VCaP (cell line): ENCODE results near the gene TAF3.

Source experiments
- H3K27ac ChIP-seq: fragments of 450-650 bp; 2 replicates; pipeline ENCODE4 v1.5.1; 2017
- CTCF ChIP-seq: fragments of 450-650 bp; conservative IDR thresholded peaks from 2 replicates; pipeline ENCODE4 v1.5.1; 2017; ENCODE audit warnings: mild to moderate bottlenecking, moderate library complexity

Gene TAF3

GRCh38 chr10:7984896-7985295, 166.6 kb downstream of the TAF3 start:
- no peak overlapping the region for H3K27ac ChIP-seq
- TF ChIP-seq CTCF, result no peak

- H3K27ac ChIP-seq, result no peak overlapping the region
- TF ChIP-seq CTCF, result no peak
These were observed 168.5 kb downstream of the TAF3 start for GRCh38 chr10:7986851-7987250.

GRCh38 chr10:7988989-7989388, 170.7 kb downstream of the TAF3 start:
- H3K27ac ChIP-seq, result no peak overlapping the region
- no peak for TF ChIP-seq CTCF

- H3K27ac ChIP-seq, result no peak overlapping the region
- no peak for TF ChIP-seq CTCF
These were observed 180.5 kb downstream of the TAF3 start for GRCh38 chr10:7998831-7999230.

- no peak for TF ChIP-seq CTCF
These were observed 186.2 kb downstream of the TAF3 start for GRCh38 chr10:8004469-8005000.

GRCh38 chr10:8006274-8006999, 188.1 kb downstream of the TAF3 start:
- no peak for TF ChIP-seq CTCF
- H3K27ac ChIP-seq, result no peak overlapping the region

More at GRCh38 chr10:8004469-8005000, 186.2 kb downstream of the TAF3 start:
- H3K27ac ChIP-seq, result no peak overlapping the region

GRCh38 chr10:8009031-8009430, 190.7 kb downstream of the TAF3 start:
- TF ChIP-seq CTCF, result no peak
- H3K27ac ChIP-seq, result no peak overlapping the region
